ENCODE data around the gene GSC.

- no peak for TF ChIP-seq CTCF (IDR thresholded peaks at IDR 0.05)
- TF ChIP-seq POLR2A (IDR thresholded peaks at IDR 0.05) = no peak
Observed at GRCh38 chr14:94793901-94794300, 24.0 kb upstream of the GSC start.

Measured in thyroid gland (tissue), 4 donors.